Ramos (cell line): ENCODE results near the gene PTGFRN.

Experiments
- in situ Hi-C: fragments of 300-500 bp; cut with MboI; formaldehyde crosslinking; loops from one replicate; pipeline ENCODE4 v1.14.3; 2022; ENCODE audit warnings: low sequenced_read_pairs; ENCODE audit not compliant: unreplicated experiment

PTGFRN gene

GRCh38 chr1:117020526-117021156 lies 110.9 kb downstream of the PTGFRN start:
- in situ Hi-C loops: no loop called here

- in situ Hi-C loops: no loop called here
These were observed 112.4 kb downstream of the PTGFRN start for GRCh38 chr1:117022114-117022513.

GRCh38 chr1:117025568-117025967 lies 115.9 kb downstream of the PTGFRN start:
- in situ Hi-C loops: no loop called here

GRCh38 chr1:117026361-117026760 lies 116.6 kb downstream of the PTGFRN start:
- in situ Hi-C loops: no loop called here

GRCh38 chr1:117029685-117030084 lies 120.0 kb downstream of the PTGFRN start:
- in situ Hi-C loops: no loop called here

GRCh38 chr1:117030271-117030877 lies 120.7 kb downstream of the PTGFRN start:
- in situ Hi-C loops: no loop called here

GRCh38 chr1:117032266-117032665 lies 122.5 kb downstream of the PTGFRN start:
- in situ Hi-C loops: no loop called here

GRCh38 chr1:117032681-117033539 lies 123.2 kb downstream of the PTGFRN start:
- in situ Hi-C loops: no loop called here

GRCh38 chr1:117033772-117034171 lies 124.1 kb downstream of the PTGFRN start:
- in situ Hi-C loops: no loop called here

GRCh38 chr1:117034791-117035290 lies 125.1 kb downstream of the PTGFRN start:
- in situ Hi-C loops: no loop called here

- in situ Hi-C loops: no loop called here
These were observed 126.3 kb downstream of the PTGFRN start for GRCh38 chr1:117036018-117036461.

GRCh38 chr1:117037802-117038201 lies 128.1 kb downstream of the PTGFRN start:
- in situ Hi-C loops: no loop called here

- in situ Hi-C loops: no loop called here
These were observed 128.5 kb downstream of the PTGFRN start for GRCh38 chr1:117038236-117038635.
